ENCODE data around the gene BTAF1.

DNA sequence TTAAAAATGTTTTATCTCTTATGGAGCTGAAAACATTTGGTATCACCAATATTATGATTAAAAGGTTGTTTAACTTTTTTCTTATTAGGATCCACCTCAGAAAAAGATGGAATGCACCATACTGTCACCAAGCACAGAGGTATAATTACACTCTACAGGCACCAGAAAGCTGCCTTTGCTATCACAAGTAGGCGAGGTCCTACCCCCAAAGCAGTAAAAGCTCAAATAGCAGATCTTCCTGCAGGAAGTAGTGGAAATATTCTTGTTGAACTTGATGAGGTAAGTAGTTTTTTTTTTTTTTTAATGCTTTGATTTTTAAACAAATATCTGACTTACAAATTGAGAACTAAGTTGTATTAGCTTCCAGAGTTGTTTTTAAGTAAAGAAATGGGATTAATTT is 68.5 kb downstream of the BTAF1 start:
- TF ChIP-seq POLR2A (IDR thresholded peaks at IDR 0.05; ENCODE audit: low read depth, low read length) = no peak
- no peak for TF ChIP-seq POLR2AphosphoS5 (IDR thresholded peaks at IDR 0.05; ENCODE audit: low read depth, low read length)
- TF ChIP-seq TAF1 (IDR thresholded peaks at IDR 0.05; ENCODE audit: borderline replicate concordance, low read depth, low read length) = no peak

All from GM12892 (cell line).